CD4-positive, alpha-beta T cell treated with Interleukin-10 for 1 hour (primary cell): Measurements from ENCODE around the gene NCCRP1.

Experiments used
- DNase-seq: peaks from one replicate; pipeline ENCODE4 v3.0.0-alpha.2; 2020

NCCRP1 gene

DNA sequence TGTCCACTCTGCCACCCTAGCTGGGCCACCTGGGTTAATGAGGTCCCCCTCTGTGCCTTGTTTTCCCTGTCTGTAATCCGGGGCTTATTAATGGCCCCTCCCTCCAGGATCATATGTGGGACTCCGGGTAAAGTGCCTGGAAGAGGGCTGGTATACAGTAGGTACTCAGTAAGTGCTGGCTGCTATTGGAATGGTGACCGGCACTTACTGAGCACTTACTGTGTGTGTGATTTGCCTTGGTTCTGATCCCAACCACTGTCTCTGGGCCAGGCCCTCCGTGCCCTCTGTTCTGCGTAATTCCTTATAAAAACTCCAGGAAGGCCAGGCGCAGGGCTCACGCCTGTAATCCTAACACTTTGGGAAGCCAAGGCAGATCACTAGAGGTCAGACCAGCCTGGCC lies 30.9 kb upstream of the NCCRP1 start:
- no peak for DNase-seq

- no peak for DNase-seq
Measured at GRCh38 chr19:39166571-39167391, 30.0 kb upstream of the NCCRP1 start.

GRCh38 chr19:39167461-39168257 lies 29.1 kb upstream of the NCCRP1 start:
- DNase-seq, result no peak

DNA sequence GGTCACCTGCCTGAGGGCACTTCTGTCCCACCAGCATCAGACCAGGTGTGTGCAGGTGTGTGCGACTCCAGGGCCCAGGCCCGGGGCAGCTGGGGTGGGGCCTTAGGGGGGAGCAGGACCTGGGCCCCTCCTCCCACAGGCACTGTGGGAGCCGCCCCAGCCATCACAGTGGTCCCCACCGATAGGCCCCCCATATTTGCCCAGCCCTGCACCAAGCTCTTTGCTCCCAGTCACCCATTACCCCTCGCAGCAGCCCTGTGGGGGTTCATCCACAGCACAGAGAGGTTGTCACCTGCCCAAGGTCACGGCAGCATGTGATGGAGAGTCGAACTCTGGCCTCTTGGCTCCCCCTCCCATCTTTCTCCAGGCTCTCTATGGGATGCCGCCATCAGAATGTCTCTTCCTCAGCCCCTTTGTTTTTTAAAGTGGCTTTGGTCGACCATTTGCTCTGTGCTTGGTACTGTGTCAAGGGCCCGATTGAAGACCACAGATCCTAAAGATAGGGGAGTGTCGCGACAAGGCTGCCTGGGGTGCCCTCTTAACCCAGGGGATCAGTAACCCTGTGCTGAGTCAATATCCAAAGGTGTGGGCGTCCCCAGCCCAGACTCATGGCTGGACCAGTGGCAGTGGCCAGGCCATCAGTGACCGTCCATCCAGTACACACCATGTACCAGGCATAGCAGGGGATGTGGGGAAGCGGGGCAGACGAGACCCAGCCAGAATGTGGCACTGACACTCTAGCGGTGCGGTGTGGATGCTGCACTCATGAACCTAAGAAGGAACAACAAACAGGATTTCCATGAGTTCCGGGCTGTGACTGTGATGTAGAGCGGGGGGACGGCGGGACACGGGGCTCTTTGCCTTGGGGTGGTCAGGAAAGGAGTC lies 28.3 kb upstream of the NCCRP1 start:
- DNase-seq, result no peak

DNA sequence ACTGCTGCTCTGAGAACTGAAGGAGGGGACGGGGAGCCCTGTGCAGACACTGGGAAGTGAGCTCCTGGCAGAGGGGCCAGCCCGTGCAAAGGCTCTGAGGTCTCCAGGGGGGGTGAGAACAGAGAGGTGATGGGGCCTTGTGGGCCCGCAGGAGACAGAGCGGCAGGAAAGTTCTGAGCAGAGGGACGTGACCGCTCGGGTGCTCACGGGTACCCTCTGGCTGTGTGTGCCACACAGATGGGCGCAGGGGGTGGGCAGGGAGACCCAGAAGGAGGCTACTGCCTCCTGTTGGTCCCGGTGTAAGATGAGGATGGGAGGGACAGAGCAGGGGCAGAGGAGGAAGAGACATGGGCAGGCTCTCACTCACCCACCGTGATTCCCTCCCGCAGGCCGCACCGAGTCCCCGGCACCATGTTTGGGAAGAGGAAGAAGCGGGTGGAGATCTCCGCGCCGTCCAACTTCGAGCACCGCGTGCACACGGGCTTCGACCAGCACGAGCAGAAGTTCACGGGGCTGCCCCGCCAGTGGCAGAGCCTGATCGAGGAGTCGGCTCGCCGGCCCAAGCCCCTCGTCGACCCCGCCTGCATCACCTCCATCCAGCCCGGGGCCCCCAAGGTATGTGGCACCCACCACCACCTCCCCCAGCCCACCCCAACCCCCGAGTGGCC lies 27.5 kb upstream of the NCCRP1 start:
- DNase-seq, result no peak

GRCh38 chr19:39170386-39171231 lies 26.2 kb upstream of the NCCRP1 start:
- DNase-seq, result no peak

GRCh38 chr19:39171479-39172465 lies 25.0 kb upstream of the NCCRP1 start:
- no peak for DNase-seq

GRCh38 chr19:39172700-39173501 lies 23.9 kb upstream of the NCCRP1 start:
- DNase-seq, result no peak

DNA sequence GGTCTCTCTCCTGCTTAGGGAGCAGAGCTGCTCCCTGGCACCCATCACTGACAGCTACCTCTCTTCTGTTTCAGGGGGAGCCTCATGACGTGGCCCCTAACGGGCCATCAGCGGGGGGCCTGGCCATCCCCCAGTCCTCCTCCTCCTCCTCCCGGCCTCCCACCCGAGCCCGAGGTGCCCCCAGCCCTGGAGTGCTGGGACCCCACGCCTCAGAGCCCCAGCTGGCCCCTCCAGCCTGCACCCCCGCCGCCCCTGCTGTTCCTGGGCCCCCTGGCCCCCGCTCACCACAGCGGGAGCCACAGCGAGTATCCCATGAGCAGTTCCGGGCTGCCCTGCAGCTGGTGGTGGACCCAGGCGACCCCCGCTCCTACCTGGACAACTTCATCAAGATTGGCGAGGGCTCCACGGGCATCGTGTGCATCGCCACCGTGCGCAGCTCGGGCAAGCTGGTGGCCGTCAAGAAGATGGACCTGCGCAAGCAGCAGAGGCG lies 23.2 kb upstream of the NCCRP1 start:
- DNase-seq, result no peak

DNA sequence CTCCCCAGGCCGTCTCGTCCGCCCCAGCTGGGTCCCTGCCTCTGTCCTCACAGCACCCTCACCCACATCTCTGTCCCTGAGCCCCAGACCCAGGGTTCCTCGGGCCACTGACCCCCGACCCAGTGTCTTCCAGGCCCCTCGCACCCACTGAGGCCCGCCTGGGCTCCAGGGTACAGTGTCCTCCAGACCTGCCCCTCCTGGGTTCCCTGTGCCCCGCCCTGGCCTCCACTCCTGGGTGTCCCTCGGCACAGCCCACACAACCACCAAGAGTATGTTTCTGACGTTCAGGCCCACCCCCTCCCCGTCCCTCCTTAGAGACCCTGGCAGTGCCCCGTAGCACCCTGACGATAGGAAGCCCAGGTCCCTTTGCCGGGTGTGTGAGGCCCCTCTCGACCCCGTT lies 22.6 kb upstream of the NCCRP1 start:
- DNase-seq, result no peak

DNA sequence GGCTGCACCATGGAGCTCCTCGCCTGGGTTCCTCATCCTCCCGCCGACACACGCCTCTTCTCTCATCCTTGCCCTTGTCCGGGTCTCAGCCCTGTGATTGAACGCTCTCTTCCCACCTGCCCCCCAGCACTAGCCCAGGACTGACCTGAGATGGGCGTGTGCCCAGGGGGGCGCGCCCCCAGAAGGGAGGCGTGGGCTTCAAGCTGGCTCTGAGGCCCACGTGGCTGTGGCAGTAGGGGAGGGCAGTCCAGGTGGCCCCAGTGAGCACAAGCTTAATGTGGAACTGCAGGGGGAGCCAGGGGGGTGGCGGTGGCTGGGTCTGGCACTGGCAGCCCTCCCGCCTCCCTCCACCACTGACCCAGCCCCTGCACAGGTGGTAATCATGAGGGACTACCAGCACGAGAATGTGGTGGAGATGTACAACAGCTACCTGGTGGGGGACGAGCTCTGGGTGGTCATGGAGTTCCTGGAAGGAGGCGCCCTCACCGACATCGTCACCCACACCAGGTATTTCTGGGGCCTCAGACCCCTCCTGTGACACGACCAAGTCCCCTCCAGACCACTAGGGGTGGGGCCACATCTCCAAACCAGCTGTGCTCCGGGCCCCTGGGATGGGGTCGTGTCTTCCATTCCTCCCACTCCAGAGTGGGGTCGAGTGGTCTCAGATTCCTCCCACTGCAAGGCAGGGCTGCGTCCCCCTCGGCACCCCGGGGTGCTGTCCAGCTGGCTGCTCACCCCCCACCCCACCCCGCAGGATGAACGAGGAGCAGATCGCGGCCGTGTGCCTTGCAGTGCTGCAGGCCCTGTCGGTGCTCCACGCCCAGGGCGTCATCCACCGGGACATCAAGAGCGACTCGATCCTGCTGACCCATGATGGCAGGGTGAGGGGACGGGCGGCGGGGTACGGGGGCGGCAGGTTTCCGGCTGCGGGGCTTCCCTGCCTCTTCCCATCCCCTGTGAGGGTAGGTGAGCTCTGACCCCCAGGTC lies 21.9 kb upstream of the NCCRP1 start:
- DNase-seq, result no peak

- DNase-seq, result no peak
Measured at GRCh38 chr19:39175564-39175963, 21.2 kb upstream of the NCCRP1 start.

- no peak for DNase-seq
Measured at GRCh38 chr19:39177110-39177699, 19.6 kb upstream of the NCCRP1 start.

- no peak for DNase-seq
Measured at GRCh38 chr19:39177736-39178135, 19.0 kb upstream of the NCCRP1 start.

DNA sequence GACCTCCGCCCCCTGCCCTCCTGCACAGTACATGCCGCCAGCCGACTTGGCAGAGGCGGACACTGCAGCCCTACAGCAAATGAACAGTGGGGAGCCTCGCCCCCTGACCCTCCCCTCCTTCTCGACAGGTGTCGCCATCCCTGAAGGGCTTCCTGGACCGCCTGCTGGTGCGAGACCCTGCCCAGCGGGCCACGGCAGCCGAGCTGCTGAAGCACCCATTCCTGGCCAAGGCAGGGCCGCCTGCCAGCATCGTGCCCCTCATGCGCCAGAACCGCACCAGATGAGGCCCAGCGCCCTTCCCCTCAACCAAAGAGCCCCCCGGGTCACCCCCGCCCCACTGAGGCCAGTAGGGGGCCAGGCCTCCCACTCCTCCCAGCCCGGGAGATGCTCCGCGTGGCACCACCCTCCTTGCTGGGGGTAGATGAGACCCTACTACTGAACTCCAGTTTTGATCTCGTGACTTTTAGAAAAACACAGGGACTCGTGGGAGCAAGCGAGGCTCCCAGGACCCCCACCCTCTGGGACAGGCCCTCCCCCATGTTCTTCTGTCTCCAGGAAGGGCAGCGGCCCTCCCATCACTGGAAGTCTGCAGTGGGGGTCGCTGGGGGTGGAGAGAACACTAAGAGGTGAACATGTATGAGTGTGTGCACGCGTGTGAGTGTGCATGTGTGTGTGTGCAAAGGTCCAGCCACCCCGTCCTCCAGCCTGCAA lies 18.3 kb upstream of the NCCRP1 start:
- DNase-seq, result no peak

GRCh38 chr19:39179754-39180153 lies 17.0 kb upstream of the NCCRP1 start:
- no peak for DNase-seq

GRCh38 chr19:39180749-39181148 lies 16.0 kb upstream of the NCCRP1 start:
- DNase-seq, result no peak
